GM12864 (cell line): ENCODE results near the gene LBHD2.

ENCODE experiments used
- DNase-seq: peaks from one replicate; pipeline ENCODE4 v3.0.0-alpha.2; 2011; ENCODE audit warnings: low read depth
- H3K4me3 ChIP-seq: 2 replicates; pipeline ENCODE4 v1.5.1; 2011; ENCODE audit warnings: mild to moderate bottlenecking, low read depth, low read length, control low read depth
- TF ChIP-seq, protein P1 (sequence below): IDR thresholded peaks from 2 replicates; pipeline ENCODE4 v1.5.1; 2011; ENCODE audit warnings: low read depth, mild to moderate bottlenecking, moderate library complexity, low read length, control low read depth, inconsistent platforms; ENCODE audit errors: missing control alignments

Gene LBHD2

DNA sequence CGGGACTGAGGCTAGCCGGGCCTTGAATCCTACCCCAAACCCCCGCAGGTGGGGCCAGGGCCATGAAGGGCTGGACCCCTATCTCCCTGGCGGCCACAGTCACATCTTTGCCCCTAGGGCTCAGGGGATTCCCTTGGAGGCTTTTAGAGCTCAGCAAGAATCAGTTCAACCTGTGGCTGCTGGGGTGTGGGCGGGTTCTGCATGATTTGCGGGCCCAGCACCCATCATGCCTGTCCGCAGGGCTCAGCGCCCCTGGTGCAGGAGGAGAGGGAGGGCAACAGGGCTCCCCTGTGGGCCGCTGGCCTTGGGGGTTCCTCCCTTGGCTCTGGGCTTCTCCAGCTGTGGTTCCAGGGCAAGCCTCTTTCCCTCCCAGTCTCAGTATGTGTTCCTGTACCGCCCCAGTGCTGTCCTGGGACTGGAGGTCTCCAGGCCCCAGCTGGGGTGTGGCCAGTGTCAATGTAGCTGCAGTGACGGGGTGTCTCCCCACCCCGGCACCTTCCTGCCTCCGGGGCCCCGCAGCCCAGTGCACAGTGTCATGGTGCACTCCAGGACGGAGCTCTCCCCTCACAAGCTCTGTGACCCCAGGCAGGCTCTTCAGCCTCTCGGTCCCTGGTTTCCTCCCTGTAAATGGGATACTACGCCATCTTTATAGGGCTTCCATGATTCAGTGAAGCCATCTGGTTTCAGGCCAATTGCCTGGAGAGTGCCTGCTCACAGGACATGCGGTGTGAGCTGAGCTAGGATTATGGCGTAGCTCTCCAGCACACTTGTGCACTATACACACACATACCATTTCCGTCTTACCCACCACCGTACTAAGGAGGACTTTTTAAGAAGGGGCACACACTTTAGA is 9.9 kb upstream of the LBHD2 start:
- TF ChIP-seq, protein P1, sequence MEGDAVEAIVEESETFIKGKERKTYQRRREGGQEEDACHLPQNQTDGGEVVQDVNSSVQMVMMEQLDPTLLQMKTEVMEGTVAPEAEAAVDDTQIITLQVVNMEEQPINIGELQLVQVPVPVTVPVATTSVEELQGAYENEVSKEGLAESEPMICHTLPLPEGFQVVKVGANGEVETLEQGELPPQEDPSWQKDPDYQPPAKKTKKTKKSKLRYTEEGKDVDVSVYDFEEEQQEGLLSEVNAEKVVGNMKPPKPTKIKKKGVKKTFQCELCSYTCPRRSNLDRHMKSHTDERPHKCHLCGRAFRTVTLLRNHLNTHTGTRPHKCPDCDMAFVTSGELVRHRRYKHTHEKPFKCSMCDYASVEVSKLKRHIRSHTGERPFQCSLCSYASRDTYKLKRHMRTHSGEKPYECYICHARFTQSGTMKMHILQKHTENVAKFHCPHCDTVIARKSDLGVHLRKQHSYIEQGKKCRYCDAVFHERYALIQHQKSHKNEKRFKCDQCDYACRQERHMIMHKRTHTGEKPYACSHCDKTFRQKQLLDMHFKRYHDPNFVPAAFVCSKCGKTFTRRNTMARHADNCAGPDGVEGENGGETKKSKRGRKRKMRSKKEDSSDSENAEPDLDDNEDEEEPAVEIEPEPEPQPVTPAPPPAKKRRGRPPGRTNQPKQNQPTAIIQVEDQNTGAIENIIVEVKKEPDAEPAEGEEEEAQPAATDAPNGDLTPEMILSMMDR = no peak
- no peak for DNase-seq
- H3K4me3 ChIP-seq = no peak overlapping the region

DNA sequence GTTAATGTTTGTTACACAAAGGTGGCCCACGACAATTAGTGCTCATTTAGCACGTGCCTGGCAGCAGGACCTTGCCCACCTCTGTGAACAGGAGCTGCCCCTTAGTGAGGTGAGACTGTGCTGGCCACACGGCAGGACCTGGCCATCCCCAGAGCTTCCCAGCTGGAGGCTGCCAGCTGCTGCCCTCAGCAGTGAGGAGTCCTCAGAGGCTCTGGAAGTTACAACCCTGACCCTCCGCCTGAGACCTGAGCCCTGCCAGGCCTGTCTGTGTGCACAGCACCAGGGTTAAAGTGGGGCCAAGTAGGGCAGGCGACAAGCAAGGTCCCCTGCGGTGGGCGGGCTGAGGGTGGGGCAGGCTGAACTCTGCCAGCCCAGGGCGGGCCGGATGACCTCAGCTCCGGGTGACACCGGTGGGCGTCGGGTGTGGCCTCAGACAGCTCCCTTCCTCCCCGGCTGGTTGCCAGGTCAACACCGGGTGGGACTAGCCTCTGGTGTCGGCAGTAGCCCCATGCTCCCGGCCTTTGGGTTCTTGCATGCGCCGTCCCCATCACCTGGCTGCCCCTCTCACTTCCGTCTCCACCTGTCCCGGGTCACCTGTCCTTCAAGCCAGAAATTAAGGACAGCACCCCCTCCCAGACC is 9.2 kb upstream of the LBHD2 start:
- peak overlapping the region; percentile 54 for H3K4me3 ChIP-seq
- no peak for DNase-seq
- TF ChIP-seq, protein P1 = no peak

DNA sequence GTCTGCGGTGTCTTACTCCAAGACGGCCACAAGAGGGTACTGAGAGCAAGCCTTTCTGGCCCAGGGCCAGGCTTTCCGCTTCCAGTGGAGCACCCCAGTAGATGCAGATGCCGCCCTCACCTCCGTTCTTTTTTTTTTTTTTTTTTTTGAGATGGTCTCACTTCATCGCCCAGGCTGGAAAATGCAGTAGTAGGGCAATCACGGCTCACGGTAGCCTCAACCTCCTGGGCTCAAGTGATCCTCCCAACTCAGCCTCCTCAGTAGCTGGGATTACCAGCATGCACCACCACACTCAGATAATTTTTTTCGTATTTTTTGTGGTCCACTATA is 5.6 kb upstream of the LBHD2 start:
- no peak overlapping the region for H3K4me3 ChIP-seq
- TF ChIP-seq, protein P1 = peak; percentile 93
- peak; percentile 70 for DNase-seq

DNA sequence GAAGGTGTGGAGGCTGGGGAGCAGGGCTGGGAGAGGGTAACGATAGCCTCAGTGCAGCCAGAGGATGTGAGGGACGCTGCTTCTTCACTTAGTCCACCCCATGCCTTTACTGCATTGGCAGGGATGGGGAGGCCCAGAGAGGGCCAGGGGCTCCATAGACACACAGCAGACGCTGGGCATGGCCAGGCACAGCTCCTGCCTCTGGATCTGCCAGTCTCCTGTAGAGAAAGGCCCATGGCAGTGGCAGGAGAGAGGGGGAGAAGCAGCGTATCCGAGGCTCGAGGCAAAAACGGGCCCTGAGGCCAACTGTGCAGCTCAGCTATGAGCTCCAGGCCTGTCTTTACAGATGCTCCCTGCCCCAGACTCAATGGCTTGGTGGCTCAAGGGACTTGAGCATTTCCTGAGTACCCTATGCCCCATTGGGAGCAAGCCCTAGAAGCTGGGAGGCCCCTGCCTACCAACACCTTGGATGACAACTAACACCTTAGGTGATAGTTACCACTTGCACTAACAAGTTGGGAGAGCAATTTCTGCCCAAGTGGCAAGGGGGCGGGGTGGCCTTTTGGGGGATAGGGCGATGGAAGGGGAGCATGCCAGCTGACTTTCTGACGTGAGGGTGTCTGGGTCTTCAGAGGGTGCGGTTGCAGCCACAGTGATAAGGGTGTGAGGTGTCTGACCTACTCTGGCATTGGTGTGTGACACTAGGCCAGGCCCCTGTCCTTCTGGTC is 5.0 kb upstream of the LBHD2 start:
- DNase-seq = no peak
- no peak overlapping the region for H3K4me3 ChIP-seq
- TF ChIP-seq, protein P1 = no peak

DNA sequence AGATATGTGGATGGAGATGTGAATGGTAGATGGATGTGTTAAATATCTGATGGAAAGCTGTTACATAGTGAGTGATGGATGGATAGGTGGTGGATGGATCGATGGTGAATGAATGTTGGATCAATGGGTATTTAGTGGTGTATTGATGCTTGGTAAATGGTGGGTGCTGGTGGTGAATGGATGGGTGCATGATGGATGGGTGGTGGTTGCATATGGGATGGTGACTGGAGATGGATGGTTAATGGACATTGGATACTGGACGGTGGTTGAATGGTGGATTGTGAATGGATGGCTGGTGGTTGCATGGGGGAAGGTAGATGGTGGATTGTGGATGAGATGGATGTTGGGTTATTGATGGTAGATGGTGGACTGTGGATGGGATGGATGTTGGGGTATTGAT is 2.1 kb upstream of the LBHD2 start:
- H3K4me3 ChIP-seq = no peak overlapping the region
- no peak for DNase-seq
- TF ChIP-seq, protein P1 = no peak

DNA sequence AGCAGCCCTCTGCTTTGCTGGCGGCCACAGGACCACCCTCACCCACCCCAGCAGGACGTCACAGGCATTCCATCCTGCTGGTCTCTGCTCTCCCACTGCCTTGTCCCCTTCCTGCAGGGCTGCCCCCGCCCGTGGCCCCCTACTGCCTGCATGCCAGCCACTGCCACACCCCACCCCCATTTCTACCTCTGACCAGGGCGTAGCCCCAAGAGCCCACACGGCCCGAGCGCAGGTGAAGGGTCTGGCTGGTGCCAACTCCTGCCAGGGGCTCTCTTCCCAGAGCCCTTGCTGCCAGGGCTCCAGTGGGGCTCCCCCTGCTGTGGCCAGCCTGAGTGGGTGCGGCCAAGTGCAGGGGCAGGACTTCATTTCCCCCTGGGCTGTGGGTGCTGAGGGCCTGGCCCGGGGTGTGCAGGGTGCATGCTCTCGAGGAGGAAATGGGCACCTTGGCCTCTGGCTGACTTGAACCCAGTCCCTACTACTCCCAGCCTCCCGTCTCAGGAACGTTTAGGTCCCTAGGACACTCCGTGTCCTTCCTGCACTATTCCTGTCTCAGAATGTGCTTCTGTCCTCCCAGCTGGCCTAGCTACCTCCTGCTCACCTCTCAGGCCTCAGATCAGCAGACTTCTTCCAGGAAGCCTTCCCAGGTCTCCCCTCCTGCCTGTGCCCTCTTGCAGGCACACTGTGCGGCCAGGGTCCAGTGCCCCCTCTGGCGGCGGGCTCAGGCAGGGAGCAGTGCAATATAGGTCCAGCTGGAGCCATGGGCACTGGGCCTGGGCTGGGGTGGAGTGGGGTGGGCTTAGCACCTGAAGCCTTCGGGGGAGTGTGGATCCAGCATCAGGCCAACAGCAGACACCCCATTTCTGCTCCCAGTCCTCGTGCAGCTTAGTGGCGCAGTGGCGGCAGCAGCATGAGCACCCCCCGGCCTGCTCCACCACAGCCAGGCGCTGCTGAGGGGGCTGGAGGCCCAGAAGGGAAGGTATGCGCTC is 1.4 kb downstream of the LBHD2 start:
- DNase-seq = no peak
- TF ChIP-seq, protein P1 = peak; percentile 14
- no peak overlapping the region for H3K4me3 ChIP-seq
